C4-2B (cell line): ENCODE data around the gene DNAJC5.
"Not testable (repeated sequence)": the region's sequence is repeated elsewhere in the genome, so short reads cannot be mapped to it uniquely, and the experiment has no call there.

Source experiments
- H3K27ac ChIP-seq: fragments of 450-650 bp; 2 replicates; pipeline ENCODE4 v1.5.1; 2017
- ZFX ChIP-seq: fragments of 450-650 bp; IDR thresholded peaks from 2 replicates; pipeline ENCODE4 v1.6.1; 2017
- TF ChIP-seq, protein P1 (sequence below): fragments of 450-650 bp; conservative IDR thresholded peaks from 2 replicates; pipeline ENCODE4 v1.5.1; 2017; ENCODE audit warnings: mild to moderate bottlenecking

DNAJC5 gene, protein sequence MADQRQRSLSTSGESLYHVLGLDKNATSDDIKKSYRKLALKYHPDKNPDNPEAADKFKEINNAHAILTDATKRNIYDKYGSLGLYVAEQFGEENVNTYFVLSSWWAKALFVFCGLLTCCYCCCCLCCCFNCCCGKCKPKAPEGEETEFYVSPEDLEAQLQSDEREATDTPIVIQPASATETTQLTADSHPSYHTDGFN

DNA sequence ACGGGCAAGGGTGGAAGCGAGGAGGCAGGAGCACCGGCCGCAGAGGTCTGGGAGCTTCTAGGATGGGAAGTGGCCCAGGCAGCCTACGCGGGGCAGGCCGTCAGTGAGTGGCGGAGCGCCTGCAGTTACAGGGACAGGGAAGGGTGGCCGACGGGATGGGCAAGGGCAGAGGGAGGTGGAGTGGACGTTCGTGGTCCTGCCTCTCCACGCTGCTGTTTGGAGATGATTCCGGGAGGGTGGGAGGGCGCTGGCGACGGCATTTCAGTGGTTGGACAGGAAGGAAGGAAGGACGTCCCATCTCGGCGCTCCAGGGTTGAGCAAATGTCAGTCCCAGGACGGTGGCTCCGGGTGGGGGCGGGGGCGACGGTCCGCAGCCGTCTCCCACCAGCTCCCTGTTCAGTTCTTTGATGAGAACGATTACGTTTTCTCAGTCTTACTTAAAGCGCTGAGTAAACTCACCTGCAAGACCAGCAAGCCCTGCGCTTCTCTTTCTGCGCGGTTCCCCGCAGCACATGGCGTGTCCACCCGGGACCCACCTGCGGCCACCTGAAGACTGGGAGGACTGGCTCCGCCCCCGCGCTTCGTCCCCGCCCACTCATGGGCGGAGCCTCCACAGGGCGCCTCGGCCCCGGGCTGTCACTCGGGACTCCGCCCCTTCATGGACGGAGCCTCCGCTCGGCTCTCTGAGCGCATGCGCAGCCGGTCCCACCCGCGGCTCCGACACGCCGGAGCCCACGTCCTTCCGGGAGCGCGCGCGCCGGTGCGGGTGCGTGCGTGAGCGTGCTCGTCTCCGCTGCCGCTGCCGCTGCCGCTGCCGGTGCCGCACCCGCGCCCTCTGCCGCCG is at the start of gene DNAJC5:
Gene DNAJC5, plus strand, starts transcription at position 769 of the 844 bp plus-strand sequence. CDS start 33,220 bp downstream, outside the sequence.
- TF ChIP-seq, protein P1, sequence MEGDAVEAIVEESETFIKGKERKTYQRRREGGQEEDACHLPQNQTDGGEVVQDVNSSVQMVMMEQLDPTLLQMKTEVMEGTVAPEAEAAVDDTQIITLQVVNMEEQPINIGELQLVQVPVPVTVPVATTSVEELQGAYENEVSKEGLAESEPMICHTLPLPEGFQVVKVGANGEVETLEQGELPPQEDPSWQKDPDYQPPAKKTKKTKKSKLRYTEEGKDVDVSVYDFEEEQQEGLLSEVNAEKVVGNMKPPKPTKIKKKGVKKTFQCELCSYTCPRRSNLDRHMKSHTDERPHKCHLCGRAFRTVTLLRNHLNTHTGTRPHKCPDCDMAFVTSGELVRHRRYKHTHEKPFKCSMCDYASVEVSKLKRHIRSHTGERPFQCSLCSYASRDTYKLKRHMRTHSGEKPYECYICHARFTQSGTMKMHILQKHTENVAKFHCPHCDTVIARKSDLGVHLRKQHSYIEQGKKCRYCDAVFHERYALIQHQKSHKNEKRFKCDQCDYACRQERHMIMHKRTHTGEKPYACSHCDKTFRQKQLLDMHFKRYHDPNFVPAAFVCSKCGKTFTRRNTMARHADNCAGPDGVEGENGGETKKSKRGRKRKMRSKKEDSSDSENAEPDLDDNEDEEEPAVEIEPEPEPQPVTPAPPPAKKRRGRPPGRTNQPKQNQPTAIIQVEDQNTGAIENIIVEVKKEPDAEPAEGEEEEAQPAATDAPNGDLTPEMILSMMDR: no peak
- TF ChIP-seq ZFX: no peak
- H3K27ac ChIP-seq: peak within 1 kb of the TSS; percentile 85

DNA sequence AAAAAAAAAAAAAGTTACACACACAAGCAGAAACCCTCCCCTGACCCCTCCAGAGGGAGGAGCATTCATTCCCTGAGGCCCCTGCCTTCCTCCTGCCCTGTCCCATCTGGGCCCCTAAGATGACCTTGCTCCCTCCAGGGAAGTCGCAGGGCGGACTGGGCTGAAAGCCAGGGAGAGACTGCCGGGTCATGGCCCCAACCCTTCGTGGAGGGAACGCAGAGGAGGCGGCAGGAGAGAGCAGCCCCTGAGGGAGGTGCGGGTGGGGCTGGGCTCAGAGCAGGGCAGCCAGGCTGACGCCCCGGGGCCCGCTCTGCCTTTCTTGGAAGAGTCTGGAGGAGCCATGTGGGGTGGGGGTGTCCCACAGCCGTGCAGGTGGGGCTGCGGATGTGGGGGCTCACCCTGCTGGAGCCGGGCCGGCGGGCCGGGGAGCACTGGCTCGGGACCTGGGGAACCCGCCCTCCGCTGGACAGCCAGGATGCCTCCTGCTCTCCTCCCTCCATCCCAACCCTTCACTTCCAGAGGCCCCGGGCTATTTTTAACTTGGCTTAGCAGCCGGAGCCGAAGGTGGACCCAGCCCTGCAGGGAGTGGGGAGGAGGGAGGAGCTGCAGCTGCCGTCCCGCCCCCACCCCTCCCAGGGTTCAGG is 48.7 kb upstream of the DNAJC5 start:
- no peak overlapping the region for H3K27ac ChIP-seq
- TF ChIP-seq, protein P1: no peak
- no peak for TF ChIP-seq ZFX

DNA sequence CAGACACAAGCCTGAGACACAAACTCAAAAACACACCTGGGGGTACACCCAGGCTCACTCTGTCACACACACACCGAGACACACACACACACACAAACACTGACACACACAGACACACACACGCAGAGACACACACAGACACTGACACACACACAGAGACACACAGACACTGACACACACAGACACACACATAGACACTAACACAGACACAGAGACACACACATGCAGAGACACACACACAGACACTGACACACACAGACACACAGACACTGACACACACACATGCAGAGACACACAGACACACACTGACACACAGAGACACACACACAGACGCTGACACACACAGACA is 48.1 kb upstream of the DNAJC5 start:
- no peak overlapping the region for H3K27ac ChIP-seq
- TF ChIP-seq ZFX: no peak
- TF ChIP-seq, protein P1: no peak

DNA sequence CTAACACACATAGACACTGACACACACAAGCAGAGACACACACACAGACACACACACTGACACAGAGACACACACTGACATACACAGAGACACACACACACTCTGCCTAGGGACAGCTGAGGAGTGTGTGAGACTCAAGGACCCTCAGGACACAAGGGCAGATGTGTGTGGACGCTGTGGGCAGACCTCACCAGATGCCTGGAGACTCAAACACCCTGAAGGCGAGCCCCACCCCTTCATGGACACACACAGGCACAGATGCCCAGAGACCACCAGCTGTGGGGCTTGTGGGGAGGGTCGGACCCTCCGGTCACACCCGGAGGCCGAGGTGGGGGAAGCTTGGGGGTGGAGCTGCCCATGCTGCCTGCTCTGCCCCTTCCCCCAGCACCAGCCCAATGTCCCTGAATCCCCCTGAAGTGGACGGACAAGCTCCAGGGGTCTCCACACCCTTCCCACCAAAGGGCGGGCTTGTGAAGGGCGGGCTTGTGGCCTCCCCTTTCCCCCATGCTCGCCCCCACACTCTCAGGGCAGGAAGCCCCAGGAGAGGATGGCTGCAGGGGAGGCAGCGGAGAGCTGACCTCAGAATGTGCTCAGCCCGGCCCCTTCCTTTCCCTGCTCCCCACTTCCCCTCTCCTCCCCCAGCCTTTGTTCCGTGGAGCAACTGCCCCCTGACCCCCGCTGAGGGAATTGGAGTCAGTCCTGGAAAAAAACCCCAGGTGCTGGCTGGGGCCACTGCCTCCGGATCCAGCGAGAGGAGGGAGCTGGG is 47.5 kb upstream of the DNAJC5 start:
- TF ChIP-seq, protein P1: no peak
- TF ChIP-seq ZFX: no peak
- no peak overlapping the region for H3K27ac ChIP-seq

DNA sequence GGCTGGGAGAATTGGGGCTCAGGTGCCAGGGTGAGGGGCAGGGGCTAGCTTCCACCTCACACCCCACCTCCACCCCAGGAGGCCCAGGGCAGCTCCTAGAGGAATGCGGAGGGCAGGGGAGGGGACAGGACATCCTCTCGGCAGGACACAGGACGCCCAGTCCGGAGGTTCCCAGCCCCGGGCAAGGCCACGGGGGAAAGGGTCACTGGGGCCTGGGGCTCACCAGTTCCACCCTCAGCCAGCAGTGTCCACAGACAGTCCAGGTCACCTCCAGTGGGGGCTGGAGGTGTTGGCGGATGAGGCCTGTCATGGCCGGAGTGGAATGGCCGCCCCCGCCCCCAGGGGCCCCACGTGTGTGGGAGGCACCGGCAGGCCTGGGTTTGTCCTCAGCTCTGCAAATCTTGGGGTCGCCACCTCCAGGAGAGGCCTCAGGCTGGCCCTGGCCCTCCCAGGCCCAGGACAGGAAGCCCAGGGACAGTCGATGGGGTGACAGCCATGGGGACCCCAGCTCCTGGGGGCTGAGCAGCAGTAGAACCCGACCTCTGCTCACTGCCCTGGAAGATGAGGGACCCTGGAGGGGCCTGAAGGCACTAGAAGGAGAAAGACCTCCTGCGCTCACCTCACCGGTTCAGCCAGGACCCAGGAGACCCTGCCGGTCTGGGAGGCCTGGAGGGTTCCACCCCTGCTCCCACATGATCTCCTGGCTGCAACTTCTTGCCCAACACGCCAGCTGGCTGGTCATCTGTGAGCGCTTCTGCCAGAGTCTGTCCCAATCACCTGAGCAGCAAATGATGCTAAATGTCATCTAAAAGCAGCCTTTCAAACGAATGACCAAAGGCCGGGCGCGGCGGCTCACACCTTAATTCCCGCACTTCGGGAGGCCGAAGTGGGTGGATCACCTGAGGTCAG is 46.7 kb upstream of the DNAJC5 start:
- TF ChIP-seq ZFX: no peak
- TF ChIP-seq, protein P1: no peak
- H3K27ac ChIP-seq: no peak overlapping the region

DNA sequence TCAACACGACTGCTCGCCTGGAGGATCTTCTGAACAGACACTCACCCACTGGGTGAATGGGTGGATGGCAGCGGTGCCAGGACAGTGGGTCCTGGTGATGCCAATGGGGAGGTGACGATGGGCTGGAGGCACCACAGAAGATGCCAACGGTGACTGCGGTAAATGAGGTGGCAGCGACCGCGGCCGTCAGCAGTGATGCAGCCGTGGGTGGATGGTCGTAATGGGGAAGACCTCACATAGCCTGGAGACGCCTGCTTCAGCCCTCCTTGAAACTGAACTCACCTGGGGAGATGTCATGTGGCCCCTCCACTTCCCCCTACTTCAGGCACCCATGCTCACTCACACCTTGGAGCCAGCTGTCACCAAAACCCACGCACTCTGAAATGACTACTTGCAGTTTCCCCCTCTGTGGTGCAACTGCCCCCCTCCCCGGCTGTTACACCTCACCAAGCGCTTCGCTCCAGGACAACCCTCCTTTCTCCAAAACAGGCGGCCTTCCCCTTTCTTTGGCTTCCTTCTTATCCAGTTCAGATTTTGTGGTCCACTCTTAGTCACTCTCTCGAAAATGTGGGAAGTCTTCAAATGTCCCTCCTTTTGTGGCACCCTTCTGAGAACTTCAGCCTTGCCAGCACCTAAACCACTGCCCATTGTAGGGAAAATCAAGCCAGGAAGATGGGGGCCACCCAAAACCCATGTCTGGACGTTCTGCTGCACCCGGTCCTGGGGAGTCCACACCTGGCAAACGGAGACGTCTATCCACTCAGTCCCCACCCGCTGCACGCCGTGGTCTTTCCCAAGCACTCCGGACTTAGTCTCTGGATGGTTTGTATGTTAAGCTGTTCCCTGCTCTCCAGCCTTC is 44.0 kb upstream of the DNAJC5 start:
- no peak for TF ChIP-seq ZFX
- TF ChIP-seq, protein P1: no peak
- no peak overlapping the region for H3K27ac ChIP-seq

DNA sequence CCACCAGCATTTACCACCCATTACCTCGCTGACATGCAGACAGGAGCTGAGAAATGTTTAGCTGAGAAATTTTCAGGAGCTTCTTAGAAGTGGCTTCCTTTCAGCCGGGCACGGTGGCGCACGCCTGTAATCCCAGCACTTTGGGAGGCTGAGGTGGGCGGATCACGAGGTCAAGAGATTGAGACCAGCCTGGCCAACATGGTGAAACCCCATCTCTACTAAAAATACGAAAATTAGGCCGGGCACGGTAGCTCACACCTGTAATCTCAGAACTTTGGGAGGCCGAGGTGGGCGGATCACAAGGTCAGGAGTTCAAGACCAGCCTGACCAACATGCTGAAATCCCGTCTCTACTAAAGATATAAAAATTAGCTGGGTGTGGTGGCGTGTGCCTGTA is 43.4 kb upstream of the DNAJC5 start:
- not testable (repeated sequence) for H3K27ac ChIP-seq

DNA sequence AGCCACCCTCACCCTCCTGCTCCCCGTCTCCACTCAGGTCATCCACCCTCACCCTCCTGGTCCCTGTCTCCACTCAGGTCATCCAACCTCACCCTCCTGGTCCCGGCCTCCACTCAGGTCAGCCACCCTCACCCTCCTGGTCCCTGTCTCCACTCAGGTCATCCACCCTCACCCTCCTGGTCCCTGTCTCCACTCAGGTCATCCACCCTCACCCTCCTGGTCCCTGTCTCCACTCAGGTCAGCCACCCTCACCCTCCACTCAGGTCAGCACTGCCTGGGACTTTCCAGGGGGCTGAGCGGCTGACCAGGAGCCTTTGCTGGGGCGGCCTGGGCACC is 41.2 kb upstream of the DNAJC5 start:
- not testable (repeated sequence) for H3K27ac ChIP-seq
